ENCODE results near the gene TSTD2. TPM values are rescaled to one million over a fixed set of nuclear protein-coding genes. Genes with fewer than 3 reads are reported as not detected.

Gene TSTD2
- total RNA-seq, 2 experiments from 2014 or later, result 10.3 to 13.4 TPM

Other genes starting within 250 kb of the TSTD2 start
- 10 to 100 TPM; 12.3 to 12.5 TPM for gene TDRD7, start 221.3 kb downstream of the TSTD2 start, total RNA-seq
- 1 to 10 TPM; 1.7 to 2.5 TPM for gene TMOD1, start 131.7 kb downstream of the TSTD2 start, total RNA-seq
- gene NCBP1, start 453 bp upstream of the TSTD2 start, total RNA-seq, result 10 to 100 TPM; 43.4 to 47.2 TPM
- gene XPA, start 64.0 kb upstream of the TSTD2 start, total RNA-seq, result 1 to 10 TPM; 8.5 to 9.6 TPM
- not detected for gene FOXE1, start 219.9 kb upstream of the TSTD2 start, total RNA-seq